ENCODE data around the gene CYTH4.

DNA sequence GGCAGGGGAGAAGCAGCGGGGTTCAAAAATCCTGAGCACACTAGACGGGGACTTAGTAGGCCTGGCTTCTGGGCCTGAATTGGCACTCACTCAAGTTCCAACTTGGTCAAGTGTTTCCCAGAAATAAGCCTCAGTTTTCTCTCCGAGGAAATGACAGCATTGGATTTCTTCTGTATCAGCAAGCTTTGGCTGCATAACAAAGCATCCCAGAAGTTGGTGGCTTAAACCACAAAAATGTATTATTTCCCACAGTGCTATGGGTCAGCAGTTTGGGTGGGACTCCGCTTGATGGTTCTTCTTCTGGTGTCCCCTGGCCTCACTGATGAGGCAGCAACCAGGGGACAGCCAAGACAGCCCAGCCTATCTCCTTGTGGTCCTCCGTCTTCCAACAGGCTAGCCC is 1.6 kb upstream of the CYTH4 start:
- TF ChIP-seq, protein P1, sequence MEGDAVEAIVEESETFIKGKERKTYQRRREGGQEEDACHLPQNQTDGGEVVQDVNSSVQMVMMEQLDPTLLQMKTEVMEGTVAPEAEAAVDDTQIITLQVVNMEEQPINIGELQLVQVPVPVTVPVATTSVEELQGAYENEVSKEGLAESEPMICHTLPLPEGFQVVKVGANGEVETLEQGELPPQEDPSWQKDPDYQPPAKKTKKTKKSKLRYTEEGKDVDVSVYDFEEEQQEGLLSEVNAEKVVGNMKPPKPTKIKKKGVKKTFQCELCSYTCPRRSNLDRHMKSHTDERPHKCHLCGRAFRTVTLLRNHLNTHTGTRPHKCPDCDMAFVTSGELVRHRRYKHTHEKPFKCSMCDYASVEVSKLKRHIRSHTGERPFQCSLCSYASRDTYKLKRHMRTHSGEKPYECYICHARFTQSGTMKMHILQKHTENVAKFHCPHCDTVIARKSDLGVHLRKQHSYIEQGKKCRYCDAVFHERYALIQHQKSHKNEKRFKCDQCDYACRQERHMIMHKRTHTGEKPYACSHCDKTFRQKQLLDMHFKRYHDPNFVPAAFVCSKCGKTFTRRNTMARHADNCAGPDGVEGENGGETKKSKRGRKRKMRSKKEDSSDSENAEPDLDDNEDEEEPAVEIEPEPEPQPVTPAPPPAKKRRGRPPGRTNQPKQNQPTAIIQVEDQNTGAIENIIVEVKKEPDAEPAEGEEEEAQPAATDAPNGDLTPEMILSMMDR (IDR thresholded peaks at IDR 0.05), result no peak
- TF ChIP-seq POLR2A (IDR thresholded peaks at IDR 0.05), result no peak
